HG03097 (cell line): ENCODE results near the gene KIF5B.
"Not testable (repeated sequence)": the region's sequence is repeated elsewhere in the genome, so short reads cannot be mapped to it uniquely, and the experiment has no call there.

Experiments used
- ATAC-seq: cut with Tn5 transposase; IDR thresholded peaks from one replicate; pipeline ENCODE4 v1.9.1; 2021; ENCODE audit not compliant: unreplicated experiment, low FRiP score

KIF5B gene

GRCh38 chr10:32028710-32029109 is 27.5 kb downstream of the KIF5B start:
- ATAC-seq: no peak

- ATAC-seq: no peak
Measured at GRCh38 chr10:32023264-32023663, 33.0 kb downstream of the KIF5B start.

GRCh38 chr10:32017044-32017443 is 39.2 kb downstream of the KIF5B start:
- ATAC-seq: no peak

GRCh38 chr10:32015386-32015785 is 40.8 kb downstream of the KIF5B start:
- no peak for ATAC-seq

GRCh38 chr10:32007026-32007425 is 49.2 kb downstream of the KIF5B start:
- no peak for ATAC-seq

GRCh38 chr10:32005050-32005449 is 51.2 kb downstream of the KIF5B start:
- ATAC-seq: no peak

GRCh38 chr10:32004161-32004591 is 52.0 kb downstream of the KIF5B start:
- no peak for ATAC-seq

GRCh38 chr10:32002531-32002930 is 53.7 kb downstream of the KIF5B start:
- ATAC-seq: no peak

GRCh38 chr10:32000937-32001336 is 55.3 kb downstream of the KIF5B start:
- ATAC-seq: no peak

- ATAC-seq: no peak
Measured at GRCh38 chr10:31999836-32000235, 56.4 kb downstream of the KIF5B start.

GRCh38 chr10:31999070-31999660 is 57.1 kb downstream of the KIF5B start:
- ATAC-seq: no peak

- ATAC-seq: no peak
Measured at GRCh38 chr10:31994926-31995325, 61.3 kb downstream of the KIF5B start.

- ATAC-seq: no peak
Measured at GRCh38 chr10:31990937-31991336, 65.3 kb downstream of the KIF5B start.

GRCh38 chr10:31987786-31988185 is 68.4 kb downstream of the KIF5B start:
- ATAC-seq: not testable (repeated sequence)

GRCh38 chr10:31982111-31982510 is 74.1 kb downstream of the KIF5B start:
- ATAC-seq: no peak

GRCh38 chr10:31980471-31980870 is 75.8 kb downstream of the KIF5B start:
- ATAC-seq: no peak

GRCh38 chr10:31979071-31979470 is 77.2 kb downstream of the KIF5B start:
- ATAC-seq: not testable (repeated sequence)

GRCh38 chr10:31978156-31978483 is 78.1 kb downstream of the KIF5B start:
- no peak for ATAC-seq

- no peak for ATAC-seq
Measured at GRCh38 chr10:31977440-31978155, 78.6 kb downstream of the KIF5B start.

GRCh38 chr10:31975157-31975765 is 81.0 kb downstream of the KIF5B start:
- ATAC-seq: no peak

- ATAC-seq: no peak
Measured at GRCh38 chr10:31974434-31975124, 81.6 kb downstream of the KIF5B start.
